GM10266 (cell line): ENCODE data around the gene BID.

ENCODE experiments used
- DNase-seq: peaks from one replicate; pipeline ENCODE4 v3.0.0; 2012; ENCODE audit errors: extremely low spot score
- CTCF ChIP-seq: IDR thresholded peaks from 2 replicates; pipeline ENCODE4 v1.5.1; 2012; ENCODE audit warnings: mild to moderate bottlenecking, low read depth; ENCODE audit not compliant: control insufficient read depth, insufficient read depth; ENCODE audit errors: missing control alignments

Gene BID

DNA sequence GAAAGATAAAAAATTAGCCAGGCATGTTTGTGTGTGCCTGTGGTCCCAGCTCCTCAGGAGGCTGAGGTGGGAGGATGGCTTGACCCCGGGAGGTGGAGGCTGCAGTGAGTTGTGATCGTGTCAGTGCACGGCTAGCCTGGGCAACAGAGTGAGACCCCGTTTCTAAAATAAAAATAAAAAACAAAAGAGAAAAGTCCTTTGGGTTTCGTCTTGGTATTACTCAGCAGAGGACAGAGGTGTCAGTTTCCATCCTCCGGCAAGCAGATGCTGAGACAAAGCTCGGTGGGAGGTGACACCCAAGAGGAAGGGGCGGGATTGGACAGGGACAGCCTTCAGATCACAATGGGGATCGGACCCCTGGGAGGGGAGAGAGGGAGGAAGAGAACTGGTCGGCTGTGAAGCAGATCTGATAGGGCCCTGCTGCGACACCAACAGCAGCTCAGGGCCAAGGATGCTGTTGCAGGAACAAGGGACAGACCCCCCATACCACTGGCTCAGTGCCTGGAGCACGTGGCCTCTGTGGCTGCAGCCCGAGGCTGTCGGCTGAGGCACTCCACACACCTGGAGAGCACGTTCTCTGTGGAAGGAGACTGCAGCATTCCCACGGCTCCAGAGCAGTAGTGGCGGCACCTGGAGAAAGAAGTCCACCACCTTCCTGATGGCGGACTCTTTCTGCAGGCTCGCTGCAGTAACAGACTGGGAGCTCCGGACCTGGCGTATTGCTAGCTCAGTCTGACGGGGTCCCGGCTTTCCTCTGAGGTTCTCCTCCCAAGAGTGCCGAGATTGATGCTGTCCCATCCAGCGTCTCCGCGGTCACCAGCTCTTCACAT lies 5.2 kb upstream of the BID start:
- no peak for TF ChIP-seq CTCF
- DNase-seq, result peak; percentile 86

DNA sequence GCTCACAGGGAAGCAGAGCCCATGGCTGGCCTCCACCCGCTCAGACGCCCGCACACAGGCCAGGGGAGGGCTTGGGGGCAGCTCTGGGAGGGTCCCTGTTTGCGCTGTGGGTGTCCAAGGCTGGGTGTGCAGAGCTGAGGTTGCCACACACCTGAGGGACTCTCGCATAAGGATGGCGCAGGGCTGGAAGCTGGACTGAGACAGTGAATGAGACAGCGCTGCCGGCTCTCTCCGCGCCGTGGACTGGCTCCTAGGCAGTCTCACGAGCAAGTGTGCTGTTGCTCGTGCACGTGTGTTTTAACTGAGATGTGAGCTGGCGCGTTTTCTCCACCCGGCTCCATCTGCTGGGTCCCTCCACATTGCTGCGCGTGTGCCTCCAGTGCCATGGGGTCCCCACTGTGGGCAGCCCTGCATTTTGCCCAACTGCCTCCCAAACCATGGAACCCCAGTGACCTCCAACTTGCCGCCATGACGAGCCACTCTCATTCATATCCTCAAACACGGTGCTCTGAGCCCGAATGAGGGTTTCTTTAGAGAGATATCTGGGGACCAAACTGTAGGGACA lies 4.2 kb upstream of the BID start:
- DNase-seq, result no peak
- no peak for TF ChIP-seq CTCF

DNA sequence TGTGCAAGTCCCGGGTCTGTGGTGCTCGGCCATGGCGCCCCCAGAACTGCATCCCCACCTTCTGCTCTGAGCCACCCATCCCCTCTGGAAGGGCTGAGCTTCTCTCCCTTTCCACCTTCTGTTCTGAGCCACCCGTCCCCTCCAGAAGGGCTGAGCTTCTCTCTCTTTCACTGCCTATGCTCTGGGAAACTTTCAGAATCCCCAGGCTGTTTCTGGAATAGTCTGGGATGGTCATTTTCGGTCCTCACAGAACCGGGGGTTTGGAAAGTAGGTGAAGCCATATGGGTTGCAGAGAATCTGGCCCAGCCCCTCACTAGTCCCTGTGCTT lies 3.4 kb upstream of the BID start:
- DNase-seq, result no peak
- TF ChIP-seq CTCF, result no peak

DNA sequence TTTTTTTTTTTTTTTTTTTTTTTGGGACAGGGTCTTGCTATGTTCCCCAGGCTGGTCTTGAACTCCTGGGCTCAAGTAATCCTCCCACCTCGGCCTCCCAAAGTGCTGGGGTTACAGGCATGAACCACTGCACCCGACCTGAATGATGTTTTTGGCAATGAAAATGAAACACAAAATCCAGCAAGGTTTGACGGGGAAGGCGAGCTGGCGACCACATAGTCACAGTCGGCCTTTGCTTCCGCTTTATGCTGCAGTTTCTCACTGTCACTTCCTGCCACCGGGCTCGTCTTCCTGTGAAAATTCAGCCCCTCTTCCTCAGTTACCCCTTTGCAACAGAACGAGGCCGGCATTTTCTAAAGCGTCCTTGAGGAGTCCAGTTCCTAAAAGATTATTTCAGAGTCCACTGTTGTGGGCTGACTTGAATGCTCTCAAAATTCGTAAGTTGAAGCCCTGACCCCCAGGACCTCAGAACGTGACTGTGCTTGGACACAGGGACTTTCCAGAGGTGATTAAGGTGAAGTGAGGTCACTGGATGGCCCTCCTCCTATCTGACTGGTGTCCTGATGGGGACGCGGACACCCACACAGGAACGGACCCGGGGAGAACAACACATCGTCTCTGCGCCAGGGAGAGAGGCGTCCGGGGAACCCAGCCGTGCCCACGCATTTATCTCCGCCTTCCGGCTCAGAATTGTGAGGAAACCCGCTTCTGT lies 2.9 kb upstream of the BID start:
- peak; percentile 87 for DNase-seq
- TF ChIP-seq CTCF, result no peak

- TF ChIP-seq CTCF, result no peak
- DNase-seq, result no peak
These were observed 1.7 kb upstream of the BID start for GRCh38 chr22:17775781-17776465.

- no peak for TF ChIP-seq CTCF
- DNase-seq, result no peak
These were observed 837 bp upstream of the BID start for GRCh38 chr22:17774926-17775685.
